ENCODE data around the gene SREBF1. TPM values are rescaled to one million over a fixed set of nuclear protein-coding genes. Genes with fewer than 3 reads are reported as not detected.

The SREBF1 gene
- total and polyA plus RNA-seq, 2 of the 4 experiments (the other 2 are of a cell fraction), result 3.4 to 20.4 TPM

DNA sequence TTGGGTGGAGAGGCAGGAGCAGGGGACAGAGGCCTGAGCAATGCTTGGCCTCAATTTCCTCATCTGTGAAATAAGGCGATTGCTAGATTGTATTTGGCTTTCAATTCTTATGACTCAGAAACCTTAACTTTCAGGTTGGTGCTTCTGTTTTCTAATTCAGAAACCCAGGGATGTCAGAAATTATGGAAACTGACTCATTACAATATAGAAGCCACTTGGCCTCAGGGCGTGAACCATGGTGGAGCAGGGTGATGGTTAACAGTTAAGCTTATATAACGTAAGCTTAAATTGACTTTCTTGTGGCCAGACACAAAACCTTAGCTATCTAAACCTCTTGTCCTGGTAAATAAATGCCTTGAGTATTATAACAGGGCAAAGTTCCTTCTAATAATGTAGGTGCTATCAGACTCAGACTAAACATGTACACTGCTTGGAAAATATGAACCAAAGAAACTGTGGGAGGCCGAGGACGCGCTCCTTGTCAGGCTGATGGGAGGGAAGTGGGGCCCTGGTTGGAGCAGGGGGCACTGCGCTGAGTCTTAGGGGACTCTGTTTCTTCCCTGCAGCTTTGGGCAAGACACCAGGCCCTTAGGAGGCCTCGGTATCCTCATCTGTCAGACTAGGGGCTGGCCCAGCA, 17.1 kb upstream of the SREBF1 start:
- DNase-seq (no peak), ATAC-seq (ENCODE audit: low read depth) (no peak)
- no peak overlapping the region for H2BK20ac ChIP-seq (ENCODE audit: low read depth, low read length)
- ChIA-PET CTCF (no interaction called here), POLR2A (ENCODE audit: unreplicated experiment) (no interaction called here)
- BruUV-seq (replicated peaks), result no TSS peak
- H3K18ac ChIP-seq (ENCODE audit: low read depth, low read length), result no peak overlapping the region
- dilution Hi-C loops (cut with HindIII; ENCODE audit: low sequenced_read_pairs, unreplicated experiment), result no loop called here
- H3K56ac ChIP-seq (ENCODE audit: extremely low read depth, insufficient read depth, low read length), result no peak overlapping the region
- H3K4me2 ChIP-seq (ENCODE audit: low read depth, low read length), result no peak overlapping the region
- TF ChIP-seq SMC3 (IDR thresholded peaks at IDR 0.05; ENCODE audit: low read depth, low read length) (no peak), MAFK (IDR thresholded peaks at IDR 0.05; ENCODE audit: low read depth, low read length) (no peak), MXI1 (IDR thresholded peaks at IDR 0.05; ENCODE audit: borderline replicate concordance, low read depth, low read length) (no peak), NFE2L2 (IDR thresholded peaks at IDR 0.05; ENCODE audit: low read depth, low read length) (no peak), RCOR1 (IDR thresholded peaks at IDR 0.05; ENCODE audit: insufficient replicate concordance, low read length) (no peak), POLR2A (IDR thresholded peaks at IDR 0.05; ENCODE audit: low read depth, low read length) (no peak)
- TF ChIP-seq, protein P1, sequence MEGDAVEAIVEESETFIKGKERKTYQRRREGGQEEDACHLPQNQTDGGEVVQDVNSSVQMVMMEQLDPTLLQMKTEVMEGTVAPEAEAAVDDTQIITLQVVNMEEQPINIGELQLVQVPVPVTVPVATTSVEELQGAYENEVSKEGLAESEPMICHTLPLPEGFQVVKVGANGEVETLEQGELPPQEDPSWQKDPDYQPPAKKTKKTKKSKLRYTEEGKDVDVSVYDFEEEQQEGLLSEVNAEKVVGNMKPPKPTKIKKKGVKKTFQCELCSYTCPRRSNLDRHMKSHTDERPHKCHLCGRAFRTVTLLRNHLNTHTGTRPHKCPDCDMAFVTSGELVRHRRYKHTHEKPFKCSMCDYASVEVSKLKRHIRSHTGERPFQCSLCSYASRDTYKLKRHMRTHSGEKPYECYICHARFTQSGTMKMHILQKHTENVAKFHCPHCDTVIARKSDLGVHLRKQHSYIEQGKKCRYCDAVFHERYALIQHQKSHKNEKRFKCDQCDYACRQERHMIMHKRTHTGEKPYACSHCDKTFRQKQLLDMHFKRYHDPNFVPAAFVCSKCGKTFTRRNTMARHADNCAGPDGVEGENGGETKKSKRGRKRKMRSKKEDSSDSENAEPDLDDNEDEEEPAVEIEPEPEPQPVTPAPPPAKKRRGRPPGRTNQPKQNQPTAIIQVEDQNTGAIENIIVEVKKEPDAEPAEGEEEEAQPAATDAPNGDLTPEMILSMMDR (conservative IDR thresholded peaks at IDR 0.05; ENCODE audit: low read depth, low read length), result no peak
- no peaks in the 10 kb centered on the region for H3K79me1 ChIP-seq (ENCODE audit: low read depth in 1 of 2, low read length in 2 of 2)
- H2AK5ac ChIP-seq (ENCODE audit: low read depth, low read length), result no peak overlapping the region
- intact Hi-C loops (cut with micrococcal nuclease), result no loop called here
- no peak overlapping the region for H2AK9ac ChIP-seq (replicated peaks; ENCODE audit: low read depth, low read length, poor library complexity)
- H3K4me3 ChIP-seq (ENCODE audit: insufficient read depth, low read depth, low read length), result no peak overlapping the region
- no peaks in the 10 kb centered on the region for H4K20me1 ChIP-seq (ENCODE audit: insufficient read depth, low read length)
- no peak overlapping the region for H2BK5ac ChIP-seq (ENCODE audit: low read depth, low read length, poor library complexity, severe bottlenecking)
- H2BK120ac ChIP-seq (ENCODE audit: low read depth, low read length), result no peak overlapping the region
- in situ Hi-C loops (cut with MboI; ENCODE audit: low sequenced_read_pairs), result no loop called here
- no CpG with 5 or more reads among the region's 8 CpGs for WGBS, 2 experiments (ENCODE audit: extremely low coverage in 2 of 2, insufficient read length in 1 of 2)
- H3K14ac ChIP-seq (replicated peaks; ENCODE audit: low read depth, low read length), result no peak overlapping the region
- no peak overlapping the region for H3K27ac ChIP-seq (ENCODE audit: insufficient read depth, low read length)
- no peak overlapping the region for H3K4ac ChIP-seq (ENCODE audit: low read depth, low read length)
- no peak overlapping the region for H3K9ac ChIP-seq (ENCODE audit: low read depth, low read length)
- H4K91ac ChIP-seq (ENCODE audit: insufficient read depth, low read depth, low read length), result no peak overlapping the region
- peaks cover 10% of the 10 kb centered on the region for H3K9me1 ChIP-seq (ENCODE audit: insufficient read depth, low read length)
- H3K23ac ChIP-seq (ENCODE audit: low read depth, low read length), result no peak overlapping the region
- H3K27me3 ChIP-seq (ENCODE audit: control insufficient read depth, insufficient read depth, low read length), result no peaks in the 10 kb centered on the region
- H4K5ac ChIP-seq (ENCODE audit: low read depth, low read length), result no peak overlapping the region
- H3K4me1 ChIP-seq (ENCODE audit: control insufficient read depth, insufficient read depth, low read length), result peaks cover 14% of the 10 kb centered on the region; the same call in 1 of the 2 replicates
- no peaks in the 10 kb centered on the region; the same call in 1 of the 2 replicates for H3K36me3 ChIP-seq (ENCODE audit: control insufficient read depth, insufficient read depth, low read length)
- no peak overlapping the region for H2BK15ac ChIP-seq (ENCODE audit: low read depth, low read length)
- no peaks in the 10 kb centered on the region for H3K9me3 ChIP-seq (ENCODE audit: control insufficient read depth, insufficient read depth, low read length)
- H4K8ac ChIP-seq (ENCODE audit: low read depth in 2 of 2, low read length in 2 of 2), result no peak overlapping the region
- no peak overlapping the region for H2AFZ ChIP-seq (replicated peaks; ENCODE audit: low read length, poor library complexity)

All from IMR-90 (cell line).